GM12874 (cell line): ENCODE measurements around the gene DIAPH3.

Experiments
- TF ChIP-seq, protein P1 (sequence below): IDR thresholded peaks from 2 replicates; pipeline ENCODE4 v1.5.1; 2011; ENCODE audit warnings: low read depth, mild to moderate bottlenecking, control low read depth, low read length, moderate library complexity; ENCODE audit not compliant: insufficient read depth

DIAPH3 gene

DNA sequence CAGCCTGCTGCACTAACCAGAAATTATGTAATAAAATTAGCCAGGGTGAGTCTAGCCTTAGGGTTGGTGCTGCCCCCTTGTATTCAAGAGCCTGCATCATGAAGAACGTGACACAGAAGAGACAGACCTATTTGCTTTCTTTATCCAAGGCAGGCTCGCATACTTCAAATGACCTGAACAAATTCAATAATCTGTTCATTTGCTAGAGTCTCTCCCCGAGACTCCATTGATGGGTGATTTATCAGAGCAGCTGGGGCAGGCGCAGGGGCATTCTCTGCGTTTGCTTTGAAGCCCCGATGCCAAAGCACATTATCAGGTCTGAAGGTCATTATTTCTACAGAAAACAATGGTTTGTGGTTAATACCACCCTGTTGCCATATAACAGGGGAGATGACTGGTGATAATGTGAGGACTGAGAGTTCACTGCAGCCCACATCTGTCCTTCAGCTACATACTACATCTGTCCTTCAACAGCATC lies 520.3 kb downstream of the DIAPH3 start:
- TF ChIP-seq, protein P1, sequence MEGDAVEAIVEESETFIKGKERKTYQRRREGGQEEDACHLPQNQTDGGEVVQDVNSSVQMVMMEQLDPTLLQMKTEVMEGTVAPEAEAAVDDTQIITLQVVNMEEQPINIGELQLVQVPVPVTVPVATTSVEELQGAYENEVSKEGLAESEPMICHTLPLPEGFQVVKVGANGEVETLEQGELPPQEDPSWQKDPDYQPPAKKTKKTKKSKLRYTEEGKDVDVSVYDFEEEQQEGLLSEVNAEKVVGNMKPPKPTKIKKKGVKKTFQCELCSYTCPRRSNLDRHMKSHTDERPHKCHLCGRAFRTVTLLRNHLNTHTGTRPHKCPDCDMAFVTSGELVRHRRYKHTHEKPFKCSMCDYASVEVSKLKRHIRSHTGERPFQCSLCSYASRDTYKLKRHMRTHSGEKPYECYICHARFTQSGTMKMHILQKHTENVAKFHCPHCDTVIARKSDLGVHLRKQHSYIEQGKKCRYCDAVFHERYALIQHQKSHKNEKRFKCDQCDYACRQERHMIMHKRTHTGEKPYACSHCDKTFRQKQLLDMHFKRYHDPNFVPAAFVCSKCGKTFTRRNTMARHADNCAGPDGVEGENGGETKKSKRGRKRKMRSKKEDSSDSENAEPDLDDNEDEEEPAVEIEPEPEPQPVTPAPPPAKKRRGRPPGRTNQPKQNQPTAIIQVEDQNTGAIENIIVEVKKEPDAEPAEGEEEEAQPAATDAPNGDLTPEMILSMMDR = no peak

DNA sequence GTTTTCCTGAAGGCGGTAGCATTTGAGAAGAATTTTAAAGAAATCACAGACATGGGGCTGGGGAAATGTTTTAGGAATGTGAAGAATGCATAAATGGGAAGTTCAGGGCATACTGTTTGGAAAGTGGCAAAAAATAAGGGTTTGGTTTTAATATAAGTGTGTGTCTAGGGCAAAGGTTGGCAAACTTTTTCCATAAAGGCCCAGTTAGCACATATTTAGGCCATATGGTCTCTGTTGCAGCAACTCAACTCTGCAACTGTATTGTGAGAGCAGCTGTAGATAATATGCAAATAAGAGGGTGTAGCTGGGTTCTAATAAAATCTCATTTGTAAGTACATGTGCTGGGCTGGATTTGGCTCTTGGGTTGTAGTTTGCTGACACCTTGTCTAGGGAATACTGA lies 521.9 kb downstream of the DIAPH3 start:
- TF ChIP-seq, protein P1 = no peak

DNA sequence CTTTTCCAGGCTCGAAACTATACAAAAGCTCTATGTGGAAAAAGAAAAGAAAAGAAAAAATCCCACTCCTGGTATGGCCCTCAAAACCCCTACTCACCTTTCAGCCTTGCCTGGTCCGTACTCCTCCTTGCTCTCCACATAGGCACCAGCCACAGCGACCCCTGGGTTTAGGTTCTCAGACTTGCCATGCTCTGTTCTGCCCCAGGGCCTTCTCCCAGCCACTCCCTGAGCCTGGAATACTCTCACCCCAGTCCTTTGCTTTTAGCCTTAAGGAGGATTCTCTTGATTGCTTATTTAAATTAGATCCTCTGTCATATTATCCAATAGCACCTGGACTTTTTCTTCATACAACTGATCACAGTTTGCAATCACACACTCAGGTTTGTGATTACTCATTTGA lies 522.5 kb downstream of the DIAPH3 start:
- TF ChIP-seq, protein P1 = no peak

DNA sequence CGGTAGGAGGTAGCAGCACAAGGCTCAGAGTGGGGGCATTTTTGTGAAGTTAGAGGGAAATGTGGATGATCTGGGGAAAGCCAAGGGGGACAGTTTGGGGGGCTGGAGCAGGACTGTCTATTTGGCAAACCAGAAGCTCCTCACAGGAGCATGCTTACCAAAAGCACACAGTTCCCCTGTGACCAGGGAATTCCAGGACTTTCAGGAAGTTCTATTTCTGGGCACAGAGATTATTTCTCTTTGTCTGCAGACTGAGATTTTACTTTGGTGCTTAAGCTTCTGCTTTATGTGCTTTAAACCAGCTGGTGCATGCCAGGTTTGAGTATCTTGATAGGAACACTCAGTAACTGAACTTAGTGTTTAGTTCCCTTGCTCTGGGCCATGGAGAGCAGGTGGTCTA lies 525.3 kb downstream of the DIAPH3 start:
- TF ChIP-seq, protein P1 = no peak

DNA sequence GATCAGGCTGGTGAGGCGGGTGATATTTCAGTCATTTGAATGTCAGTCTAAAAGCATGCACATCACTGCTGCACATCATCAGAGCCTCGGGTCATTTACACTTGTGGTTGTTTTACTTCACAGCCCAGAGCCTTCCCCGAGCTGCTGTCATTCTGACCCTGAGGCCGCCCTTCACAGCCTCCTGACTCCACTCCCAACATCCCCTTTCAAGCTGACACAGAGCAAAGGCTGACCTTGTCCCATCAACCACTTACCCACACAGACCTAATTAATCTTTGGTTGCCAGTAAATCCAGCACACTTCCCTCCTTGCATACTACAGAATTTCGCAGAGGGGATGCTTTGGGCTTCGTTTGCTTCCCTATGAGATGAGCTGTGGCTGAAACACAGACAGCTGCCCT lies 528.1 kb downstream of the DIAPH3 start:
- TF ChIP-seq, protein P1 = no peak

DNA sequence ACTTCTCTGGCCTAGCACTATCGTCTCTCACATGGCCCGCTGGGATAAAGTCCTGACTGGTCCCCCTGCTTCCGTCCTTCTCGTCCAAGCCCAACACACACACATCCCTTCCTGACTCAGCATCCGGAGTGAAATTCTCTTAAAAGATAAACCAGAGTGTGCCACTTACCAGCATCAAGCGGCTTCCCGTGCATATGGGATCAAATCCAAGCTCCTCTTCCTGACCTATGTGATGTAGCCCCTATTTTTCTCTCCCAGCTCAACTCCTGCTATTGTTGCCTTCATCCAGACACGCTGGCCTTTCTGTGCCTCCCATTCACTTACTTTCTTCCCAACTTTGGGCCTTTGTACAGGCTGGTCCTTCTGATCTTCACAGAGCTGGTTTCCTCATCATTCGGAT lies 530.4 kb downstream of the DIAPH3 start:
- TF ChIP-seq, protein P1 = no peak

DNA sequence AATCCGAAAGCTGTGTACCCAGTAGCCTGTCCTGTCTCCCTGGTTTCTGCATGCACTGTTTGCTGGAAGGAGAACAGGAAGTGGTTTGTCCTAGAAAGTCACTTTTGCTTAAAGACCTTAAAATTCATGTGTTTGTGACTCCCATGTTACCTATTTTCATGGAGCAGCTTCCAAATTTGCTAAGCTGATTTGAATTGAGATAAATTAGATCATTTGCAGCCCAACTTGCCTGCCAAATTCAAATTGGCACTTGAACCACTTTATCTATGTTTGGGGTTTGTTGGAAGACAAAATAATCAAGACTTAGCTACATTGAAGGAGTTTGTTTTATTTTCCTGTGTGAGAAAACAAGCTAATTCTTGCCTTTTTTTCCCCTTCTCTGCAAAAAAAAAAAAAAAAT lies 532.5 kb downstream of the DIAPH3 start:
- TF ChIP-seq, protein P1 = no peak

DNA sequence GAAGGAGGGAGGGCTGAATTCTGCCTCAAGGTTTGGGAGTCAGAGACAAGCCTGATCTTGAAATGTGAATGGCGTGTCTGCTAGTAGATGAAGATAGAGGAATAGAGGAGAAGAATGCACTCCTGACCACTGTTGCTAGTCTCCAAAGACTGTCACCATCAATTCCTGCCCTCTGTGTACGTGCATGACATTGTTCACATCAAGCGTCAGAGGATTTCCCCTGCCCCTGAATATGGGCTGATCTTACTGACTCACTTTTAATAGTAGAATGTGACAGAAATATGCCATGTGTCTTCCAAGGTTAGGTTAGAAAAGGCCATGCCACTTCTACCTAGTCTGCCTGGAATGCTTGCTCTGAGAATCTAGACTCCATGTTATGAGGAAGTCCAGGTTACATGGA lies 538.6 kb downstream of the DIAPH3 start:
- TF ChIP-seq, protein P1 = no peak
